IPS-NIHi7 (cell line): ENCODE measurements around the gene MXD1.
"Not testable (repeated sequence)": the region's sequence is repeated elsewhere in the genome, so short reads cannot be mapped to it uniquely, and the experiment has no call there.

Experiments used
- DNase-seq: peaks from one replicate; pipeline ENCODE4 v3.0.0; 2012; ENCODE audit warnings: mixed read lengths; ENCODE audit errors: extremely low spot score

Gene MXD1, protein sequence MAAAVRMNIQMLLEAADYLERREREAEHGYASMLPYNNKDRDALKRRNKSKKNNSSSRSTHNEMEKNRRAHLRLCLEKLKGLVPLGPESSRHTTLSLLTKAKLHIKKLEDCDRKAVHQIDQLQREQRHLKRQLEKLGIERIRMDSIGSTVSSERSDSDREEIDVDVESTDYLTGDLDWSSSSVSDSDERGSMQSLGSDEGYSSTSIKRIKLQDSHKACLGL

DNA sequence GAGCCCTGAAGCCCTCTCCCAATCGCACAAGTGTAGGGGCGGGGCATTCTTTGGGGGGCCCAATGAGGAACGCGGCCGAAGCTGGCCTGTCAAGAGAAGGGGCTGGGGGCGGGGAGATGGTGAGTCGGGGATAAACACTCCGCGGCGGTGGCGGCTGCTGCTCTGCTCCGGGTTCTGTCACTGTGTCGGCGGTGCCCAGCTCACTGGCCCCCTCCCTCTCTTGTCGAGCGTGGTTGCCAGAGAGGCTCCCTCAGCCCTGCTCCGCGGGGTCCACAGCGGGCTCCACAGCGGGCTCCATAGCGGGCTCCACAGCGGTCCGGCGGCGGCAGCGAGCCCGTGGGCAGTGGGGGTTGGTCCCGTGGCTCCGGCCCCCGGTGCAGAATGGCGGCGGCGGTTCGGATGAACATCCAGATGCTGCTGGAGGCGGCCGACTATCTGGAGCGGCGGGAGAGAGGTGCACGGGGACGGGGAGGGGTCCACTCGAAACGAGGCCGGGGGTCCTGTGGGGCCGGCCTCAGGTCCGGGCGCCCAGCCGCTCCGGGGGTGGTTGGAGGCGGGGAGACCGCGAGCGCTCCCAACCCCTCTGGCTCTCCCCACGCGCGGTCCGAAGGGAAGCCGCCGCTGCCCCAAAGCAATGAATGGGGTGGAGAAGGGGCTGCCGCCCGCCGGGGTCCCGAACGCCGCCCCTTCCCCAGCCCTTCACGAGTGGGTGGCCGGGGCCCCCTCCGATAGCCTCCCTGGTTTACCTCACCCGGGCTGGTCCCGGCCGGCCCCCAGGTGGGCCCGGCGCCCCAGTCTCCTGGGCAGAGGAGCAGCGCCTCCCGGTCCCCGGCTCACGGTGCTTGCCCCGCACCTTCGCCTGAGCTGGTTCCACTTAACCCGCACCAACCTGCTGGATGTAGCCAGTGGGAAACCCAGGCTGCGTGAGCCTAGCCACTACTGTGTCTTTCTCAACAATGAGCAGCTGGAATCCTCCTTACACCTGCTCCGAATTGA is at the start of gene MXD1:
MXD1 (plus strand) TSS at position 160 of the 996 bp plus-strand sequence; CDS start at position 382, 222 bp downstream.
- no peak for DNase-seq

DNA sequence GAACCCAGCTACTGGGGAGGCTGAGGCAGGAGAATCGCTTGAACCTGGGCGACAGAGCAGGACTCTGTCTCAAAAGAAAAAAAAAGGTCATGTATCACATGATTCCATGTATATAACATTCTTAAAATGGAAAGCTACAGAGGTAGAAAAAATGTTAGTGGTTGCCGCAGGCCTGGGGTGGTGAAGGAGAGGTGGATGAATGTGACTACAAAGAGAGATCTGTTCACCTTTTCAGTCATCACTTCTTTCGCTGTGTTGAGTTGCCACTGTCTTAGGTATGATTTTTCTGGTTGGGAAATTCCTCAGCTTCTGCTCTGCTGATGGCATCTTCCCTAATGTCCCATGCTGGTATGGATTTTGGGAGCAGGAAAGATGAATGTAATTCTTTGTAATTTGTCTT is 26.5 kb upstream of the MXD1 start:
- DNase-seq, result no peak

DNA sequence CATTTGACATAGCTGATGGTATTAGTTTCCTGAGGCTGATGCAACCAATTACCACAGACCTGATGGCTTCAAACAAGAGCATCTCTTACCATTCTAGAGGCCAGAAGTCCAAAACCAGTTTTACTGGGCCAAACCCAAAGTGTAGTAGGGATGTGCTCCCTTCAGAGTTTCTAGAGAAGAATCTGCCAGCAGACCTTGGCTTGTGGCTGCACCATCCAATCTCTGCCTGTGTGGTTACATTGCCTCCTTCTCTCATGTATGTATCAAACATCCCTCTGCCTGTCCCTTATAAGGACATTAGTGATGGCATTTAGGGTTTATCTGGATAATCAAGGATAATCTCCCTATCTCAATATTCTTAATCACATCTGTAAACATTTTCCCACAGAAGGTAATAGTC is 25.6 kb upstream of the MXD1 start:
- no peak for DNase-seq

DNA sequence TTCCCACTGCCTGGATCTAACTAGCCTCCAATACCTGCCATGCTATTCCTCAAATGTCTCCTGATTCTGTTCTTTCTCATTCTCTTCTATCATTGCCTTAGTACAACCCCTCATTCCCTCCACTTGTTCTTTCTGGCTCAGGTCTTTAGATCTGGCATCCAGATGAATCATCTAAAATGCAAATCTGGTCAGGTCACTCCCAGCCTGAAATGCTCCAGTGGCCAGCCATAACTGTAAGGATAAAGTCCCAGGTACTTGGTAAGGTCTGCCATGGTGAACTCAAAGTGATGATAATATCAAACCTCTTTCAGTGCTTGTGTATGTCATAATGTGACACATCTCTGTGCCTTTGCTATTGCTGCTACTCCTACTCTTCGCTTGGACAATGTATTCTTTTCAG is 24.0 kb upstream of the MXD1 start:
- DNase-seq, result no peak

DNA sequence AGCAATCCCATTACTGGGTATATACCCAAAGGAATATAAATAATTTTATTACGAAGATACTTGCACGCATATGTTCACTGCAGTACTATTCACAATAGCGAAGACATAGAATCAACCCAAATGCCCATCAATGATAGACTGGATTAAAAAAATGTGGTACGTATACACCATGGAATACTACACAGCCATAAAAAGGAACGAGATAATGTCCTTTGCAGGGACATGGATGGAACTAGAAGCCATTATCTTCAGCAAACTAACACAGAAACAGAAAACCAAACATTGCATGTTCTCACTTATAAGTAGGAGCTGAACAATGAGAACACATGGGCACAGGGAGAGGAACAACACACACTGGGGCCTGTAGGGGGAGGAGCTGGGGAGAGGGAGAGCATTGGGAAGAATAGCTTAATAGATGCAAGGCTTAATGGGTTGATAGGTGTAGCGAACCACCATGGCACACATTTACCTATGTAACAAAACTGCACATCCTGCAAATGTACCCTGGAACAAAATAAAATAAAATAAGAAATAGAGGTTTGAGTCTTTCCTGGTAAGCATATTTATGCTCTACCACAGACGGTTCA is 22.0 kb upstream of the MXD1 start:
- not testable (repeated sequence) for DNase-seq

DNA sequence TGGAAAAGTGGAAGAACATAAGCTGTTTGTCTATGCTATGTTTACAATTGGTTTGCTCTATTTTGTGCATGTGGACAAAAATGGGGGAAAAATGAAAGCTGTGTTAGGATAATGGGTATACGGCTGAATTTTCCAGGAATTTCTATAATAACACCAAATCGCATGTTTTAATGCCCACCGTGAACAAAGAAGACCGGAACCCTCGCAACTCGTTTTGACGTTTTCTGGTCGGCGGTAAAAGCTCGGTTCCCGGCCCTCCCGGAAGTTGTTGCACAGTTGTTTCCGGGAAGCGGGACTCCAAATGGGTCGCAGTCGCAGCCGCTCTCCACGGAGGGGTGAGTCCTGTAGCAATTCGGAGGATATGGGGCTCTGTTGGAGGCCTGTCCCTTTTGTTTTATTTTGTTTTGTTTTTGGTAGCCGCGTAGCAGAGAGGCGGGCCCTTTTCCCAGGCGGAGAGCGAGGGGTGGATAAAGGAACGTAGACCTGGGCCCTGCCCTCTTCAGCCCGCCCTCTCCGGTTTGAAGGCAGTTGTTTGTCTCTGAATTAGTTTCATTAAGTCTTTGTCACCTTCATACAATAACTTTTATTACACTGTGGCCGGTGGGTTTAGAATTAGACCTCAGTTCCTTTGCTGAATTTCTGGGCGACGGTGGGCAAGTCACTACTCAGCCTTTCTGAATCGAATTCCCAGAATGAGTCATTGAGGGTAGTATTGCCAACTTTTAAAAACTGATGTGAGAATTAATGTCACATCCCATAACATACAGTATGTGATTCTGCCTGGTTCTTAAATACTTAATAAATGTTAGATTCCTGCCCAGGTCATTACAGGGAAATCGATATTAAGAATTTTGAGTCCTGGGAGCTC is 21.0 kb upstream of the MXD1 start, which contains the start of gene SNRNP27:
SNRNP27 (plus strand) TSS at position 273 of the 868 bp plus-strand sequence; CDS start at position 302, 29 bp downstream.
- peak; percentile 89 for DNase-seq

DNA sequence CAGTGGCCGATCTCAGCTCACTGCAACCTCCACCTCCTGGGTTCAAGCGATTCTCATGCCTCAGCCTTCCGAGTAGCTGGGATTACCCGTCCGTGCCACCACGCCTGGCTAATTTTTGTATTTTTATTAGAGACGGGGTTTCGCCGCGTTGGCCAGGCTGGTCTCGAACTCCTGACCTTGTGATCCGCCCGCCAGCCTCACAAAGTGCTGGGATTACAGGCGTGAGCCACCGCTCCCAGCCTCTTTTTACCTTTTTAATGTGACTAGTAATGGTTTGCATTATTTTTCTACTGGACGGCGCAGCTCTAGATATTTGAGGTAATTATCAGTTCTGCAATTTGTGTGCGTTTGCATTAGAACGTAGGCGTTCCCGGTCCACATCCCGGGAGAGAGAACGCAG is 20.2 kb upstream of the MXD1 start:
- not testable (repeated sequence) for DNase-seq

DNA sequence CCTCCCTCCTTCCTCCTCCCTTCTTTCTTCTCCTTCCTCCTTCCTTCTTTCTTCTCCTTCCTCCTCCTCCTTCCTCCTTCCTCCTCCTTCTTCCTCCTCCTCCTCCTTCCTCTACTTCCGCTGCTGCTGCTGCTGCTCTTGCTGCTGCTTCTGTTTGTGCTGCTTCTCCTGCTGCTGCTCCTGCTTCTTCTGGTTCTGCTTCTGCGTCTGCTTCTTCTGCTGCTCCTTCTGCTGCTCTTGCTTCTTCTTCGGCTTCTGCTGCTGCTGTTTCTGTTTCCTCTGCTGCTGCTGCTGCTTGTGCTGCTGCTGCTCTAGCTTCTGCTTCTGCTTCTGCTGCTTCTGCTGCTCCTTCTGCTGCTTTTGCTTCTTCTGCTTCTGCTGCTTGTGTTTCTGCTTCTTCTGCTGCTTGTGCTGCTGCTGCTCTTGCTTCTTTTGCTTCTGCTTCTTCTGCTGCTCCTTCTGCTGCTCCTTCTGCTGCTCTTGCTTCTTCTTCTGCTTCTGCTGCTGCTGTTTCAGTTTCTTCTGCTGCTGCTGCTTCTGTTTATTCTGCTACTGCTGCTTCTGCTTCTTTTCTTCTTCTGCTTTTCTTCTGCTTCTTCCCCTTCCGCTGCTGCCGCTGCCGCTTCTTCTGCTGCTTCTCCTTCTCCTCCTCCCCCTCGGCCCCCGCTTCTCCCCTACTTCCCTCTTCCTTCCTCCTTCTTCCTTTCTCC is 12.5 kb upstream of the MXD1 start:
- DNase-seq, result no peak

DNA sequence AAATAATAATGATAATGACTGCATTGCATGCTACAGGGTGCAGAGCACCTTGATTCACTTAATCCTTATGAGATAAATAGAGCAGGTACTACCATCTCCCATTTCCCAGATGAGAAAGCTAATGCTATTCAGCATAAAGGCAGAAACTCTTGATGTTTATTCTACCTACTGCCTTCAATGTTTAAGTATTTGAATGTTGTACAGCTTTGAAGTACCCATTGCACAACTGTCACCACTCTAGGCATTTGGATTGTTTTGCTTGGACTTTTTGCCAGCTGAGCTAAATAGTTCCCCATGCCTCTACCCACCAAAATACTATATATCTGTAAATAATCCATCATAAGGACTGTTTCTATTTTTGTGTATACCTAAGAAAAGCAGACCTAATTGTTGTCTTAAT is 7.7 kb upstream of the MXD1 start:
- DNase-seq, result no peak

DNA sequence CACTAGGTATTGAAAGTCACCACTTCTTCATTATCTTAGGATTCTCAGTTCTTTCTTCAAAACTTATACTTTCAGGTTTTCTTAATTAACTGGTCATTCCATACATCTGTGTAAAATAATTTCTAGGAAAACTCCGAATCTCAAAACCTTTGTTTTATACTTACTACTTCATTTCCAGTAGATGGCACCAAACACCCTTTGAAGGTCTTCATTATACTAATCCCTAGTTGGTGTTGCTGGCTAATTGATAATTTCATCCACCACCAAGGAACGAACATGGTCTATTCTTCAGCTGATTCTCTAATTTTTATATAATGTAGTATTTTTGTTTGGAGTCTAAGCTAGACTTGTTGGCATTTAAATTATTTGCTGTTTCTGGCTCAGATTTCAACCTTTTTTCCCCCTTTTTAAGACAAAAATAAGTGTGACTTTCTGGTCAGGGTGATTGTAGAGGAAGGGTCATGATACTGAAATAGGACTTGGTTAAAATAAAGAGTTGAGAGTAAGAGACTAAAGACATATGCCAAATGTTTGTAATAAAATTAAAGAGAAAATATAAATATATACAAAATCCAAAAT is 2.8 kb upstream of the MXD1 start:
- DNase-seq, result no peak

DNA sequence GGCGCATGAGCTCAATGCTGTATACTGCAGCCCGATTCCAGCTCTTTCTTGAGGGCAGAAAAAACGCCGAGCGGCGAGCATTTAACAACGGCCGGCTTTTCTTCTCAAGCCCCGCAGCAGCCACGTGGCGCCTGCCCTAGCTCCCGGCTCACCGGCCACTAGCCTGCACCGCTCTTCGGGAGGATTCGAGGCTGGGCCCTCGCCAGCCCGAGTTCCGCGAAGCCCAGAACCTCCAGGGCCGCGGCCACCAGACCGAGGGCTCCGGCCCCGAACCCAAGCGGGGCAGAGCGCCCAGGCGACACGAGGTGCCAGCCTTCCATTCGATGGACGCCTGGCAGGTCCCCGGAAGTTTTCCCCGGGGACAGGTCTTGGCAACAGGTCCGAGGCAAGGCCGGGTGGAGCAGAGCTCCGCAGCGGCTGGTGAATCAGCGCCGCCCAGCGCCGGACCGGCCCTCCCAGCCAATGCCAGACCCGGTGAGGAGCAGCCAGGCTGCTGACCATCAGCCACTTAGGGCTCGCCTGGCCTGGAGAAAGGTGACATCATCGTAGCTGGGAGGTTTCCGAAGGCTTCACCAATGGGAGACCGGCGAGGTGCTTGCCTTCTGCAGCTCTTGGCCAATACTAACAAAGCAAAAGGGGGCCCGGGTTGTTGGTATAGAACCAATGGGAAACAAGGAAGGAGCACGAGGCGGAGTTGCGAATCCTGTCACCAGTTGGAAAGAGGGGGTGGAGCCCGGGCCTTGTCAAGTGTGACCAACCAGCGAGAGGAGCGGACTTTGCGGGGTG is 552 bp upstream of the MXD1 start:
- DNase-seq, result peak; percentile 99

DNA sequence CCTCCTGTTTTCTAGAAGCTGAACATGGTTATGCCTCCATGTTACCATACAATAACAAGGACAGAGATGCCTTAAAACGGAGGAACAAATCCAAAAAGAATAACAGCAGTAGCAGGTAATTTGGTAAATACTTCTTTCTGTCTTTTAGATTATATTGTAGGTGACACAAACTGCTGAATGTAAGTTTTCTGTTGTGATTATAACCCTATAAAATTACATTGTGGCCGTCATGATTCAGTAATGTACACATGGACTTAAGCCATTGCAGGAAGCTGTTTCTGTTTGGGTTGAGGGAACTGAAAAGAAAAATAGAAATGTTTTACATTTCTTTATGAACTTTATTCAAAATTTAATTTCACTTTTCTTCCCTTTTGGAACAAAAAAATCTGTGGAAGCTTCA is 1.2 kb downstream of the MXD1 start:
- DNase-seq, result no peak

DNA sequence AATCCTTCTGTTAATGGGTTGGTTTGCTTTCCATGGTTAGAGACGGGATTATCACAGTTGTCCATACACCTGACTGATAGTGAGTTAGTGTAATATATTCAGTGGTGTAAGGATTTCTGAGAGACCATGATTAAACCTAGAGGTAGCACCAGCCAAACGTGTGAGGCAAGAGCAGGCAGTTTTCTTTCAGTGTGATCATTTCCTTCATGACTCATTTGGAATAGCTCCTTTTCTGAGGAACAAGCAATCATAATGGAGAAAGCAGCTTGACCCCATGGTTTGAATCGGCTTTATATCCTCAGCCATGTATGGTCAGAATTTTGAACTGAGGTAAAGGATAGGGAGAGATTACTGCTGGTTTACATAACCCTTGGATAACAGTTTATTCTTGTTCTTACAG is 2.9 kb downstream of the MXD1 start:
- no peak for DNase-seq

DNA sequence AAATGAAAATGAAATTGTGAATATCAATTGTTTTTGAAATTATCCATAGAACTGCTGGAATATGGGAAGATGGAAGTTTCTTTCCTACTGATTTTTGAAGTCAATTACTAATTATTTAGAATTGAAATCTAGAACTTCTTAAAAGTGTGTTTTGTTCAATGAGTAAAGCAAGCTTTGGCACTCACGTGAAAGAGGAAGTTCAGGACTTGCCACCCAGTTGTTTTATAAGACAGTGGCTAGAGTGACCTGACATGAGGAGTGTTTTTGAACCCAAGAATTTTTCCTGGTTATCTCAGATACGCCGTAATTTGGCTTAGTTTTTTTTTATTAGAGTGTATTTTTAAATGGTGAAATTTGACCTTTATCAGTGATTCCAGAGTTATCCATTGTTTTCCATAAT is 3.5 kb downstream of the MXD1 start:
- no peak for DNase-seq

DNA sequence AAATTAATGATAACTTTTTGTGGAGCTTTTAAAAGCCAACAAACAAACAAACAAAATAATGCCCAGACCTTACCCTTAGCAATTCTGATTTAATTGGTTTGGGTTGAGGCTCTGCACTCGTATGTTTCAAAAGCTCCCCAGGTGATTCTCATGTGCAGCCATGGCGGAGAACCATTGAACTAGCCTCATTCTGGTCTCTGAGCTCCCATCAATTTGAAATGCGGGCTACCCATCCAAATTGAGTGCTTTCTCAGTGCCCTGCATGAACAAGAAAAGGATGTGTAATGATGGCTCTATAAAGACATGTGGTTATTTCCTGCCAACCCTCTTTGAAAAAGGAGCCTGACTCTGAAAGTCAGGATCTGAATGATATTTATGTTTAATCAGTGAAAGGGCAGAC is 8.2 kb downstream of the MXD1 start:
- DNase-seq, result no peak

DNA sequence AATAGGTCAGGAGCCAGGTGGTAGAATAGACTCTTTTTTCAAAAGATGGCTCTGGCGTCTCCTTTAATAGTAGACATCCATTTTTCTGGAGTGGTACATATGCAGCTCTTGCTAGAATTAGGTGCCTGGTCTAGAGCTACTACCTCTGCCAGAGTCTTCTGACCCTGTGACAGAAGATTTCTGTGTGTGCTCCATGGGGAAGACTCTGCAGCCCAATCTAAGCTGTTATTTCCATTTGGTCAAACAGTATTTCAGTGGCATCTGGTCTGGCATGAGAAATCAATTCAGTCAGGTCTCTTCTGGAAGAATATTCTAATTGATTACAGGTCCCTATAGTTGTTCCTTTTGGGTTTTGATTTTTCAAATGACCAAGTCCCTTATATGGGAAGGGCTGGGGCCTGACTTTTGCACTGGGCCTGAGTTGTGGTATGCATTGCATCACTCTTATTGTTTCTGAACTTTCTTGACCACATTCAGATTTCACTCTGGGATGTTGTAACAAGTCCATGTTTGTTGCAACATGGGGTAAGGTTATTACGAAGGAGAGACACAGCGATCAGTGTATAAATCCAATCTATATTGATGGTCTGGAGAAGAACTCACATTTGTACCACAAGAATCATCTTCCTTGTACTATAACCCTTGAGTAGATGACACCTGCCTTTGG is 12.1 kb downstream of the MXD1 start:
- no peak for DNase-seq

DNA sequence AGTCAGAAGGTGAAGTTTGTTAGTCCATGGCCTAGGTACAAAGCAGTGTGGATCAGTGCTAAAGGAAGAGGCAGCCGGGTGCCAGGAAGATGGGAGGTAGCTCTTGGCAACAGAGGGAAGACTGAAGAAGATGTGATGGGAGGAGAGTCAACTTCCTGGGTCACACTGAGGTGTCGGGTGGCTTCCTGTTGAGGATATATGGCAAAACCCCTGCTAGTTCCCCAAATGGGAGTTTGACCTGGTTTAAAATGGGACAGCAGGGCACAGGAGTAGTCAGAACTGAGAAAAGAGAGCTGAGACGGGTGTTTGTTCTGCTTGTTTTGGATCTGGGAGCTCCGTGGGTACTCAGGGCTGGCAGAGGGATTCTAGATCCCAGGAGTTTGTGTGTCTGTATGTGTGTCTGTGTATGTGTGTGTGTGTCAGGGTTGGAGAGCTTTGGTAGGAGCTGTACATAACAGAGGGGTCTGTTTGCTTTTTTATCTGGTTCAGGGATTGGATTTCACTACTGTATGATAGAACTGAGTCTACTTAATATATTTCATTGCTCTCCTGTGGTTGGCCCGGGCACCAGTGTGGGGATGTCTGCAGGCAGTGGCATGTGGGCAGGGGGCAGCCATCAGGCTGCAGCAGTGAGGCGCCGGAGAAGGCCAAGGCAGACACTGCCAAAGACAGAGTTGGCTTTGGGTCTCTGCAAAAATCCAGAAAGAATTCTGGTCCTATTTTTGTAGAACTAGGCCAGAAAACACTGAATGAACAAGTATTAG is 17.1 kb downstream of the MXD1 start:
- no peak for DNase-seq

DNA sequence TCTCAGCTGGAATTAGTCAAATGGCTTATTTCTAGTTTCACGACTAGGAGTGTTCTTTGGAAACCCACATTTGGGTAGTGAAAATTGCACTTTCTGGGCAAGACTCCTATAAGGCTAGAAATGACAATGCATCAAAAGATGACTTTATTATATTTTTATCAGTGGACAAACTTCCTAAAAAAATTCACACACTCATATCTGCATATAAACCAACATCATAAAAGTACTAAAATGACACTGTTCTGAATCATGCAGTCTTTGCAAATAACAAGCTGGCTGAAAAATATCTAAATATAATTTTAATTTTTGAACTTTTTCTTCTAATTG is 17.6 kb downstream of the MXD1 start:
- no peak for DNase-seq
